ENCODE data around the gene LRRC59. TPM values are rescaled to one million over a fixed set of nuclear protein-coding genes. Genes with fewer than 3 reads are reported as not detected.

The LRRC59 gene
- total and polyA plus RNA-seq, 2 of the 8 experiments (the other 6 are each of a cell fraction or from before 2014, with no cell fraction given): 48.3 to 117 TPM

DNA sequence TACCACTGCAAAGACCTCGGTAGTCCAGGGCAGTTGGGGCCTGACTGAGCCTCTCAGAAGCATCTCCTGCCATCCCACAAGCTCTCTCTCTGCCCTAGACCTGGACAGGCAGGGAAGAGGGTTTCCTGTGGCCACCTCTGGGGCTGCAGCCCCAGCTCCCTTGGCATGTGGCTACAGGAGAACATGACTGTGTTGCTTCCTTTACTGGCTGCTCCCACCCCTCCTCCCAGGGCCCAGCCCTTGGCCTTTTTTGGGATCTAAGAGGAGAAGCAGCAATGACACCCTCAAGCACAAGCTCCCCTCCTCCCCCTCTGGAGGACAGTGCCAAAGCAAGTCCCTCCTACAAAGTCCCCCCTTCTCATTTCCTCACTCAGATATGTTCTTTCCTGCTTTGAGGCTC is 29.9 kb downstream of the LRRC59 start:
- H3K79me2 ChIP-seq (ENCODE audit: control insufficient read depth in 1 of 2, insufficient read depth in 2 of 2, low read length in 2 of 2): peaks cover 0 to 14% of the 10 kb centered on the region in 2 experiments; a peak in 2 of 4 replicates
- H2BK12ac ChIP-seq (ENCODE audit: low read depth, low read length): no peak overlapping the region
- no peak overlapping the region for H4K5ac ChIP-seq (ENCODE audit: insufficient read length, low read depth, low read length)
- H3K18ac ChIP-seq (ENCODE audit: extremely low read depth, low read length): no peak overlapping the region
- 100% methylated on average over 1 of the region's 1 CpG; no CpG with 5 or more reads in 1 of the 2 experiments for WGBS, 2 experiments (ENCODE audit: extremely low coverage in 1 of 2, insufficient coverage in 1 of 2, insufficient read length in 1 of 2, insufficient replicate concordance in 2 of 2, low coverage in 1 of 2, low lambda C conversion rate in 2 of 2, missing lambda C conversion rate in 1 of 2)
- H4K91ac ChIP-seq (replicated peaks; ENCODE audit: insufficient read length, low read length): no peak overlapping the region
- H3K23me2 ChIP-seq (ENCODE audit: low read depth, low read length): 0 out of 2 replicates have a peak, but pooled peaks cover 1% of the 10 kb centered on the region
- H4K20me1 ChIP-seq (replicated peaks in 1 of 2; ENCODE audit: control insufficient read depth in 1 of 2, insufficient read depth in 2 of 2, low read length in 2 of 2): peaks cover 4 to 21% of the 10 kb centered on the region in 2 experiments
- H2AK5ac ChIP-seq (ENCODE audit: low read depth, low read length): no peak overlapping the region
- H3K4me2 ChIP-seq (ENCODE audit: insufficient read depth in 1 of 2, low read depth in 2 of 2, low read length in 2 of 2): no peak overlapping the region
- H3K56ac ChIP-seq (replicated peaks; ENCODE audit: insufficient read length, low read depth, low read length): no peak overlapping the region
- no peak overlapping the region for H2AFZ ChIP-seq (ENCODE audit: low read length)
- H2BK20ac ChIP-seq (ENCODE audit: low read length): no peak overlapping the region
- FAIRE-seq: no peak
- H3K9ac ChIP-seq (replicated peaks in 1 of 4; ENCODE audit: extremely low read depth in 1 of 4, low read depth in 3 of 4, low read length in 3 of 4): no peak overlapping the region
- H4K8ac ChIP-seq (ENCODE audit: extremely low read depth, insufficient read depth, low read length): no peak overlapping the region
- no peak overlapping the region for H2BK15ac ChIP-seq (ENCODE audit: low read length)
- no peaks in the 10 kb centered on the region for H3K9me3 ChIP-seq (ENCODE audit: insufficient read depth in 2 of 2, low read depth in 1 of 2, low read length in 1 of 2)
- no peak overlapping the region for H3K23ac ChIP-seq (ENCODE audit: insufficient read length)
- no peak overlapping the region for H2BK5ac ChIP-seq (ENCODE audit: low read depth, low read length)
- no peak overlapping the region for H2BK120ac ChIP-seq (replicated peaks; ENCODE audit: low read depth, low read length)
- ChIA-PET CTCF (ENCODE audit: partially characterized antibody) (interaction anchor here (1.0 to 3.1 kb wide), 2 partner anchors 13 to 30 kb away, joined by 4 to 20 read pairs; partner anchors contain the start of gene LRRC59), POLR2A (ENCODE audit: partially characterized antibody) (interaction anchor here (10.6 to 20.2 kb wide), 2 partner anchors 18 kb away, joined by 135 to 313 read pairs; partner anchors contain the start of genes EME1, LRRC59, MRPL27 and XYLT2)
- no peak overlapping the region for H3K14ac ChIP-seq (ENCODE audit: insufficient read length)
- DNase-seq (ENCODE audit: low read depth in 1 of 2, low spot score in 2 of 2): no peak
- H3K4me1 ChIP-seq (replicated peaks in 1 of 4; ENCODE audit: control insufficient read depth in 3 of 4, insufficient read depth in 4 of 4, low read length in 3 of 4): peaks cover 0 to 29% (median 10%) of the 10 kb centered on the region in 4 experiments; a peak in 6 of 7 replicates
- no peak overlapping the region for H3K27ac ChIP-seq (ENCODE audit: low read depth, low read length)
- peaks cover 17 to 41% (median 27%) of the 10 kb centered on the region in 4 experiments; a peak in 7 of 8 replicates for H3K36me3 ChIP-seq (ENCODE audit: control insufficient read depth in 2 of 4, insufficient read depth in 4 of 4, low read length in 3 of 4)
- no peaks in the 10 kb centered on the region; the same call in 1 of the 2 replicates for H3K79me1 ChIP-seq (ENCODE audit: low read depth, low read length)
- H3K4me3 ChIP-seq (ENCODE audit: extremely low read depth in 1 of 4, insufficient read depth in 2 of 4, low read depth in 3 of 4, low read length in 4 of 4): no peak overlapping the region
- H3K27me3 ChIP-seq (replicated peaks in 1 of 4; ENCODE audit: control insufficient read depth in 3 of 4, extremely low read depth in 1 of 4, insufficient read depth in 3 of 4, low read length in 3 of 4): no peaks in the 10 kb centered on the region
- H3K4ac ChIP-seq (replicated peaks; ENCODE audit: insufficient read length, low read depth, low read length): no peak overlapping the region
- no peak for TF ChIP-seq EZH2 (IDR thresholded peaks at IDR 0.05; ENCODE audit: low read depth, low read length, severe bottlenecking)
- TF ChIP-seq, protein P1, sequence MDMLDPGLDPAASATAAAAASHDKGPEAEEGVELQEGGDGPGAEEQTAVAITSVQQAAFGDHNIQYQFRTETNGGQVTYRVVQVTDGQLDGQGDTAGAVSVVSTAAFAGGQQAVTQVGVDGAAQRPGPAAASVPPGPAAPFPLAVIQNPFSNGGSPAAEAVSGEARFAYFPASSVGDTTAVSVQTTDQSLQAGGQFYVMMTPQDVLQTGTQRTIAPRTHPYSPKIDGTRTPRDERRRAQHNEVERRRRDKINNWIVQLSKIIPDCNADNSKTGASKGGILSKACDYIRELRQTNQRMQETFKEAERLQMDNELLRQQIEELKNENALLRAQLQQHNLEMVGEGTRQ (IDR thresholded peaks at IDR 0.05; ENCODE audit: low read length): no peak
- TF ChIP-seq CEBPB (IDR thresholded peaks at IDR 0.05; ENCODE audit: low read depth, low read length): no peak
- no peak for TF ChIP-seq TAF1 (IDR thresholded peaks at IDR 0.05; ENCODE audit: low read depth, low read length)
- no peak for TF ChIP-seq BCL11A (IDR thresholded peaks at IDR 0.05; ENCODE audit: low read depth in 2 of 2, low read length in 2 of 2)
- TF ChIP-seq YY1 (IDR thresholded peaks at IDR 0.05; ENCODE audit: low read depth, low read length): no peak
- TF ChIP-seq HDAC6 (IDR thresholded peaks at IDR 0.05; ENCODE audit: low read depth, low read length): no peak
- TF ChIP-seq CTBP2 (IDR thresholded peaks at IDR 0.05; ENCODE audit: borderline replicate concordance, insufficient read depth, insufficient read length, low read length): no peak
- TF ChIP-seq SRF (IDR thresholded peaks at IDR 0.05; ENCODE audit: low read depth, low read length): no peak
- no peak for TF ChIP-seq POLR2A (IDR thresholded peaks at IDR 0.05; ENCODE audit: control extremely low read depth in 1 of 2, low read depth in 2 of 2, low read length in 2 of 2)
- no peak for TF ChIP-seq GABPA (IDR thresholded peaks at IDR 0.05; ENCODE audit: borderline replicate concordance, insufficient read depth, low read length)
